Measurements from ENCODE around the gene OPTC. TPM values are rescaled to one million over a fixed set of nuclear protein-coding genes. Genes with fewer than 3 reads are reported as not detected.

OPTC gene
- total RNA-seq, 2 donors from 2014 or later: not detected

DNA sequence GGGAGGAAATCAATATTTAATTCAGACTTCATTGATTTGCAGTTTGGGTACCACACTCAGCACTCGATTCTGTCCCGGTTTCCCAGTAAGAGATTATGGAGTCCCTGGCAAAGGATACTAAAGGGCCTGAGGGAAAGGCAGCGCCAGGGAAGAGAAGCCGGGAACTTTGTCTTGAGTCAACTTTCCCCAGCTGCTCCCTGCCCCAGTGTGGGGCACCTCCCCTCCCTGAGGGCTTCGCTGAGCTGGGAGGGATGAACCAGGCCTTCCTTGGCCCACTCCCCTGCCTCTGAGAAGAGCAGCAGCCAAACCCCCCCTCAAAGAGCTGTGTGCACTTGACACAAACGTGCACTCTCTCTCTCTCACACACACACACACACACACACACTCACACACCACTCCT is 32.6 kb downstream of the OPTC start:
- Histone ChIP-seq H3K4me1 (peaks cover 3% of the 10 kb centered on the region), H3K9me3 (no peaks in the 10 kb centered on the region), H3K36me3 (replicated peaks in 1 of 2; ENCODE audit: insufficient read depth in 1 of 2, low read depth in 2 of 2) (no peaks in the 10 kb centered on the region), H3K27ac (no peak overlapping the region), H3K4me3 (no peak overlapping the region), H3K27me3 (no peaks in the 10 kb centered on the region)
- ATAC-seq (no peak), DNase-seq (no peak)
- intact Hi-C loops (cut with DNase I): no loop called here
- 73 to 77% methylated on average over 6 of the region's 6 CpGs for WGBS, 2 donors
- TF ChIP-seq, protein P1, sequence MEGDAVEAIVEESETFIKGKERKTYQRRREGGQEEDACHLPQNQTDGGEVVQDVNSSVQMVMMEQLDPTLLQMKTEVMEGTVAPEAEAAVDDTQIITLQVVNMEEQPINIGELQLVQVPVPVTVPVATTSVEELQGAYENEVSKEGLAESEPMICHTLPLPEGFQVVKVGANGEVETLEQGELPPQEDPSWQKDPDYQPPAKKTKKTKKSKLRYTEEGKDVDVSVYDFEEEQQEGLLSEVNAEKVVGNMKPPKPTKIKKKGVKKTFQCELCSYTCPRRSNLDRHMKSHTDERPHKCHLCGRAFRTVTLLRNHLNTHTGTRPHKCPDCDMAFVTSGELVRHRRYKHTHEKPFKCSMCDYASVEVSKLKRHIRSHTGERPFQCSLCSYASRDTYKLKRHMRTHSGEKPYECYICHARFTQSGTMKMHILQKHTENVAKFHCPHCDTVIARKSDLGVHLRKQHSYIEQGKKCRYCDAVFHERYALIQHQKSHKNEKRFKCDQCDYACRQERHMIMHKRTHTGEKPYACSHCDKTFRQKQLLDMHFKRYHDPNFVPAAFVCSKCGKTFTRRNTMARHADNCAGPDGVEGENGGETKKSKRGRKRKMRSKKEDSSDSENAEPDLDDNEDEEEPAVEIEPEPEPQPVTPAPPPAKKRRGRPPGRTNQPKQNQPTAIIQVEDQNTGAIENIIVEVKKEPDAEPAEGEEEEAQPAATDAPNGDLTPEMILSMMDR (IDR thresholded peaks at IDR 0.05): no peak
- no peak for TF ChIP-seq POLR2A (IDR thresholded peaks at IDR 0.05)

DNA sequence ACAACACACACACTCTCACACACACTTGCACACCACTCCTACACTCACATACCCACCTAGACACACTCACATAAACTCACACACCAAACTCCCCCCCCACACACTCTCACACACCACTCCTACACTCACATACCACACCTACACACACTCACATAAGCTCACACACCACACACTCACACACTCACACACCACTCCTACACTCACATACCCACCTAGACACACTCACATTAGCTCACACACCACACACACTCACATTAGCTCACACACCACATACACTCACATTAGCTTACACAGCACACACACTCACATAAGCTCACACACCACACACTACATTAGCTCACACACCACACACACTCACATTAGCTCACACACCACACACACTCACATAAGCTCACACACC is 33.1 kb downstream of the OPTC start:
- Histone ChIP-seq H3K36me3 (replicated peaks in 1 of 2; ENCODE audit: insufficient read depth in 1 of 2, low read depth in 2 of 2) (no peaks in the 10 kb centered on the region), H3K4me3 (no peak overlapping the region), H3K4me1 (no peaks in the 10 kb centered on the region), H3K27me3 (no peaks in the 10 kb centered on the region), H3K27ac (no peak overlapping the region), H3K9me3 (no peaks in the 10 kb centered on the region)
- no peak for DNase-seq
- ATAC-seq: no peak
- no peak for TF ChIP-seq POLR2A (IDR thresholded peaks at IDR 0.05)
- TF ChIP-seq, protein P1 (IDR thresholded peaks at IDR 0.05): no peak
- intact Hi-C loops (cut with DNase I): no loop called here

DNA sequence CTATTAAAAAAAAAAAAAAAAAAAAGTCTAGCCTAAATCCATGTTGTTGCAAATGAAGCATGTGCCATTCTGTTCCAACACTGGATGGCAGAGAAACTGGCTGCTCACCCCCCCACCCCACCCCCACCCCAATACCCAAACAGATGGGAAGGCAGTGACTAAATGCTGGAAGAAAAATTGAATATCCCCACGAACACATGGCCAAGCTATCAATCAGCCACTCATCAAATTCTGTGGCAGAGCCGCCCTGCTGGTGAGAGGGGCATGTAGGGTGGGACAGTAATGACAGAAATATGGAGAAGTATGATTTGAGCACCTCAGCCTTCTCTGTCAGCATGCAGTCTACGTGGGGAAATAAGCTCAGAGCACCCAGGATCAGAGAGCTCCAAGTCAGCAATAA is 34.1 kb downstream of the OPTC start:
- DNase-seq (no peak), ATAC-seq (no peak)
- Histone ChIP-seq H3K27me3 (no peaks in the 10 kb centered on the region), H3K4me1 (no peaks in the 10 kb centered on the region), H3K9me3 (no peaks in the 10 kb centered on the region), H3K27ac (no peak overlapping the region), H3K36me3 (replicated peaks in 1 of 2; ENCODE audit: insufficient read depth in 1 of 2, low read depth in 2 of 2) (no peaks in the 10 kb centered on the region), H3K4me3 (no peak overlapping the region)
- no peak for TF ChIP-seq POLR2A (IDR thresholded peaks at IDR 0.05)
- TF ChIP-seq, protein P1 (IDR thresholded peaks at IDR 0.05): no peak
- intact Hi-C loops (cut with DNase I): no loop called here
- WGBS, 2 donors: 90 to 94% methylated on average over 3 of the region's 3 CpGs

DNA sequence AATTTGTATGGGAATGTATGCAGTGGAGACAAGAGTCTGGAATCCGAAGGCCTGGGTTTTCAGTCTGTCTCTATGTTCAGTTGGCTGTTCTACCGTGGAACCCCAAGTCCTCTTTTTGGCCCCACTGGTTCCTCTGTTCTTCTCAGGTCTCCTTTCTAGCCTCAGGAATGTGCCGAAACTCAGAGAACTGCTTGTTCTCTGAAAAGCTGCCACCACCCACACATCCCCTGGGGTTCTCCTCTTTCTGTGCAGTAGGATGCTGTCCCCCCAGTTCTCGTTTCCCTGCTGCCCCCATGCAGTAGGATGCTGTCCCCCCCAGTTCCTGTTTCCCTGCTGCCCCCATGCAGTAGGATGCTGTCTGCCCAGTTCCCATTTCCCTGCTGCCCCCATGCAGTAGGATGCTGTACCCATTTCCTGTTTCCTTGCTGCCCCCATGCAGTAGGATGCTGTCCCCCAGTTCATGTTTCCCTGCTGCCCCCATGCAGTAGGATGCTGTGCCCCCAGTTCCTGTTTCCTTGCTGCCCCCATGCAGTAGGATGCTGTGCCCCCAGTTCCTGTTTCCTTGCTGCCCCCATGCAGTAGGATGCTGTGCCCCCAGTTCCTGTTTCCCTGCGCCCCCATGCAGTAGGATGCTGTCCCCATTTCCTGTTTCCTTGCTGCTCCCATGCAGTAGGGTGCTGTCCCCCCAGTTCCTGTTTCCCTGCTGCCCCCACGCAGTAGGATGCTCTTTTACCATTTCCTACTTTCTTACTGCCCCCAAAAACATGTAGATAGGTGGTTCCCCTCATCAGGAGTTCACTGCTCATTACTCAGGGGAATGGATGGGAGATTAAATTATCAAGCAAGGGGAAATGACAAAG is 35.3 kb downstream of the OPTC start:
- Histone ChIP-seq H3K4me3 (no peak overlapping the region), H3K36me3 (replicated peaks in 1 of 2; ENCODE audit: insufficient read depth in 1 of 2, low read depth in 2 of 2) (no peaks in the 10 kb centered on the region), H3K9me3 (no peaks in the 10 kb centered on the region), H3K27me3 (no peaks in the 10 kb centered on the region), H3K4me1 (no peaks in the 10 kb centered on the region), H3K27ac (no peak overlapping the region)
- intact Hi-C loops (cut with DNase I): no loop called here
- TF ChIP-seq POLR2A (IDR thresholded peaks at IDR 0.05): no peak
- DNase-seq (no peak), ATAC-seq (no peak)
- WGBS, 2 donors: 70 to 86% methylated on average over 5 to 6 of the region's 6 CpGs

DNA sequence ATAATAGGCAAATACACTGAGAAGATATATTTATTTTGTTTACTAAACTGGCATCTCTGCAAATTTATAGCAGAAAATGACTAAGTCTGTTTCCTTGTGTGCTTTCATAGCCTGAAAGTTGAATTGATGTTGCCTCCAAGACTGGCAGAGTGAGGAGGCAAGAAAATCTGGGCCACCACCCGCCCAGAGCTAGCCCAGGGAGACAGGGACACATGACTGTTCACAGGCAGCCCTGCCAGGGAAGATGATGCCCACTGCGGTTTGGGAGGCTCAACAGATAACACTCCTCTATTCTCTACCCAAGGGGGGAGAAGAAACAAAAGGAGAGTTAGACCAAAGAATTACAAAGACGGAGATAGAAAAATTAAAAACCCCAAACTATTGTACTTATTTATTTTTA is 37.1 kb downstream of the OPTC start:
- no peaks in the 10 kb centered on the region for H3K36me3 ChIP-seq (replicated peaks in 1 of 2; ENCODE audit: insufficient read depth in 1 of 2, low read depth in 2 of 2)
- no peaks in the 10 kb centered on the region for H3K9me3 ChIP-seq
- no peaks in the 10 kb centered on the region for H3K27me3 ChIP-seq
- no peaks in the 10 kb centered on the region for H3K4me1 ChIP-seq
- no peak for TF ChIP-seq POLR2A (IDR thresholded peaks at IDR 0.05)
- TF ChIP-seq, protein P1 (IDR thresholded peaks at IDR 0.05): no peak
- intact Hi-C loops (cut with DNase I): no loop called here
- H3K27ac ChIP-seq: no peak overlapping the region
- WGBS, 2 donors: 87 to 93% methylated on average over 3 of the region's 3 CpGs
- H3K4me3 ChIP-seq: no peak overlapping the region
- ATAC-seq: no peak
- DNase-seq: no peak
